RKO (cell line): ENCODE results near the gene EXD3.

Experiments used
- DNase-seq: peaks from one replicate; pipeline ENCODE4 v3.0.0-alpha.2; 2016; ENCODE audit warnings: low spot score

EXD3 gene

DNA sequence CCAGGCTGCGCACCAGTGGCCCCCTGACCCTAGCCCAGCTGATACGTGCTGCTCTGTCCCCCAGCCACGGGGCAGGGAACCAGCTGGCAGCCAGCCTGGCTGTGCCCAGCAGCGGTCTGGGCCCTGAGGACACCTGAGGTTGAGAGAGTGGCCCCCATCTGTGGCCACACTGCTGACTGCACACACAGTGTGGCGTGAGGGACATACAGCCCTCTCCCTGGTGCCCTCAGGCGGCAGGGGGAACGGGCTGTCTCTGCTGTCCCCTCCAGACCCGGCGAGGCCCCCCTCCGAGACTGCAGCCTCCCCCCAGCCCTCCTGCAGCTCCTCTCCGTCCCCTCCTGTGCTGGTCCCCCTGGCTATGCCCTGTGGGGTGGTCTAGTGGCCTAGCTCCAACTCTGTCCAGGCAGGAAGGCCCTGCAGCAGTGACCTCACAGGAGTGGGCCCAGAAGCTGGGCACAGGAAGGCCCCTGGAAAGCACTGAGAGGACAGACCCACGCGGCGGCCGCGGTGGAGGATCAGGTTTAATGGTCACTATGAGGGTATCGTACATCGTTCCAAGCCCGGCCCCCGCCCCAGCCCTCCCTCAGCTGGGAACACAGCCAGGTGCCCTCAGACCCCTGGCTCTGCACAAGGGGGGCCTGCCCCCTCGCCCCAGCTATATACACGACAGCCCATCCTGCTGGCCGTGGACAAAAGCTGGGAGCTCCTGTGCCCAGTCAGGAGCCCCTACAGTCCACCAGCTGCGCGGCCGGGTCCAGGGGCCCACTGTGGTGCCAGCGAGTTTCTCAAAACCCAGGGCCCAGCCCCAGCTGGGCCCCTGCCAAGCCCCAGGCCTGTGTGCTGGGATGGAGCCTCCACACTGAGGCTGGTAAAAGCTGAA lies 25.0 kb upstream of the EXD3 start:
- DNase-seq, result no peak

- no peak for DNase-seq
Measured at GRCh38 chr9:137446851-137447471, 24.0 kb upstream of the EXD3 start.

- DNase-seq, result peak; percentile 41
Measured at GRCh38 chr9:137445930-137446431, 23.0 kb upstream of the EXD3 start.

- peak; percentile 96 for DNase-seq
Measured at GRCh38 chr9:137445275-137445807, 22.4 kb upstream of the EXD3 start.

DNA sequence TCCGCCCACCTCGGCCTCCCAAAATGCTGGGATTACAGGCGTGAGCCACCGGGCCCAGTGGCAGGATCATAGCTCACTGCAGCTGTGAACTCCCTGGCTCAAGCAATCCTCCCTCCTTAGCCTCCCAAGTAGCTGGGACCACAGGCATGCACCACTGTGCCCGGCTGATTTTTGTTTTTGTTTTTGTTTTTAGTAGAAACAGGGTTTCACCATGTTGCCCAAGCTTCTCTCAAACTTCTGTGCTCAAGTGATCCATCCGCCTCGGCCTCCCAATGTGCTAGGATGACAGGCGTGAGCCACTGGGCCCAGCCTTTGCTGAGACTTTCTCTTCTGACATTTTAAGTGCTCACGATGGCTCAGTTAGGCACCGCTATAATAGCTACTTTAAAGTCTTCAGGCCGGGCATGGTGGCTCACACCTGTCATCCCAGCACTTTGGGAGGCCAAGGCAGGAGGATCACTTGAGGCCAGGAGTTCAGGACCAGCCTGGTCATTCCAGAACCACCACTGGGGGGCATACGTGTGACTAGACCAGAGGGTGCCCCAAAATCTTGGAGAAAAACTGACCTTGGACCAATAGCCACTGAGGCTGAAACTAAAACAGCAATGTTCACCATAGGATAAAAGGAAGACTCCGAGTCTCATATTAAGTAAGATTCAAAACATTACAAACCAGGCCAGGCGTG lies 21.3 kb upstream of the EXD3 start:
- peak; percentile 52 for DNase-seq

DNA sequence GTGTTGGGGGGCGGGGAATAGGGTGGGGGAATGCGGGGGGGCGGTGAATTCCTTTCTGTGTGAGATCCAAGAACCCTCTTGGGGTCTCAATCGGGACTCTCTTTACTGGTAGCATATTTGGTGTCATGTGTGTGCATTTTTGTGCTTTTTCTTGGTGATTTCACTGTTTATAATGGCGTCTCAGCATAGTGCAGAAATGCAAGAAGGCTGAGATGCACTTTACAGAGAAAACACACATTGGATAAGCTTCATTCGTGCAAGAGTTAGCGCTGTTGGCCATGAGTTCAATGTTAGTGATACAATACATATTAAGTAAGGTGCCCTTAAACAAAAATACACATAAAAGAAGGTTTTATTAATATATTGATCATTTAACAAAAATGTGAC lies 19.0 kb upstream of the EXD3 start:
- no peak for DNase-seq

- no peak for DNase-seq
Measured at GRCh38 chr9:137441289-137441934, 18.4 kb upstream of the EXD3 start, which contains the start of gene ENTPD8. Gene ENTPD8 (minus strand): TSS chr9:137441357. CDS start chr9:137438285, 3,072 bp downstream.

DNA sequence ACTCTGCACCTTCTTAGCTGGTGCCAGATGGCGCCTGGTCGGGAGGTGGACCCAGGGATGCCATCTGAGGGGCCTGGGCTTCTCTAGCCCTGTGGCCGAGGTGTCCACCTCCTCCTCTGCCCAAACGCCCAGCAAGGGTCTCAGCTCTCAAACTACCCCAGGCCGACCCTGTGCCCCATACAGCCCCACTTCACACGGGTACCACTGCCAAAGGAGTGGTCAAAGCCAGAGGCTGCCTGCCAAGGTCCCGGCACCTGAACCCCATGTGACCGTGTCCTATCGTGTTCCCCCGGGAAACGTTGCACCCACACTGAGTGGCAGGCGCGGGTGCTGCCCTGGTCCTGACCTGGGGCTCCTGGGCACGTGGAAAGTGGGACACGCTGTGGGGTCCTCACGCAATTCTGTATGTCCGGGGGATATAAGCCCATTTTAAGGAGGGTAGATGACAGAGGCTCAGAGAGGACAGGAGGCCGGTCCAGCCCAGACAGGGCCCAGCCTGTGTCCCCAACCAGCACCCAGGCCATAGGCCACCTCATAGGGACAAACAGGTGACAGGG lies 16.3 kb upstream of the EXD3 start:
- no peak for DNase-seq

DNA sequence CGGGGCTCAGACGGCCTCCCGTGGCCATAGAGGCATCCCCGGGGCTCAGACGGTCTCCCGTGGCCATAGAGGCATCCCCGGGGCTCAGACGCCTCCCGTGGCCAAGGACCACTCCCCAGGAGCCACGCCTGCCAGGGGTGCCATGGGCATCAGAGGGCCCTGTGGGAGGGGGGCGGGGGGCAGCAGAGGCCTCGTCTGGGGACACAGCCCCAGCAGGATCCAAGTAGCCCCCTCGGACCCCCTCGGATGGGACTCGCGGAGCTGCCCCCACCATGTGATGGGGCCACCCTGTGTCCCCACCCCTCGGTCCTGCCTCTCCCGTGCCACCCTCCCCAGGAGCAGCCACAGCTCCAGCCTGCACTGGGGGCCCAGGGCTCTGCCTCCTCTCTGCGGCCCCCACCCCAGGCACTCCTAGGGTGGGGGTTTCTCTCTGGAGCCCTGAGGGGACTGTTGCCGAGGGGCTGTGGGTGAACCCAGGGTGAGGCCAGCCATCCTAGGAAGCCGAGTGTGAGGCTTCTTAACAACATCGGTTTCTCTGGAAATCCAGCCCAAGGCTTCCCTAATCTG lies 15.7 kb upstream of the EXD3 start:
- no peak for DNase-seq

DNA sequence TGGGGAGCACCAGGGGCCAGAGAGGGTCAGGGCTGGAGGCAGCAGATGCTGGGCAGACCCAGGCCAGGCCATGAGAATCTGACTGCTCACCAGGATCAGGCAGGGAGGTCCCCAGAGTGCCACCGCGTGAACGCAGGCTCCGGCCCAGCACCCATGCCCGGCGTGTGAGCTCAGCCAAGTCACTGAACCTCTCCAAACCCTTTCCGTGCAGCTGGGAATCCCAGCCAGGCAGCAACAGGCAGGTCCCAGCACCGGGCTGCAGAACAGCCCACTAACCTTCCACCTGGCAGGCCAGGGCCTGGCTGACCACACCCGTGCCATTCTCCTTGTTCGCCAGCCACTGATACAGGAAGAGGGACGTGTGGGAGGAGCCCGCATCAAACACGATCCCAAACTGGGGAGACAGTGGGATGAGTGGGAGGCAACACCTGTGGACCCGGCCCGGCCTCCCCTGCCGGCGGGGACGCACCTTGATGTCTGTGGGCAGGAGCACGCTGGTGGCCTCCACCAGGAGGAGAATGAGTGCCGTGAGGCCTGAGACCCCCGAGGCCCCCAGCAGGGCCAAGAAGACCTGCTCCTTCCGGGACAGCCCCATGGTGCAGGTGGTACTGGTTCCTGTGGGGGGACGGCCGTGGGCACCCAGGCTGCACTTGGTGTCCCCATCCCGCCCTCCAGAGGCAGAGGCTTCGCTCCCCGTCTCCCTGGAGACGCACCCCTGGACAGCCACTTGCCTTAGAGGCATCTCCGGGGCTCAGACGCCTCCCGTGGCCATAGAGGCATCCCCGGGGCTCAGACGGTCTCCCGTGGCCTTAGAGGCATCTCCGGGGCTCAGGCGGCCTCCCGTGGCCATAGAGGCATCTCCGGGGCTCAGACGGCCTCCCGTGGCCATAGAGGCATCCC lies 15.0 kb upstream of the EXD3 start:
- no peak for DNase-seq

DNA sequence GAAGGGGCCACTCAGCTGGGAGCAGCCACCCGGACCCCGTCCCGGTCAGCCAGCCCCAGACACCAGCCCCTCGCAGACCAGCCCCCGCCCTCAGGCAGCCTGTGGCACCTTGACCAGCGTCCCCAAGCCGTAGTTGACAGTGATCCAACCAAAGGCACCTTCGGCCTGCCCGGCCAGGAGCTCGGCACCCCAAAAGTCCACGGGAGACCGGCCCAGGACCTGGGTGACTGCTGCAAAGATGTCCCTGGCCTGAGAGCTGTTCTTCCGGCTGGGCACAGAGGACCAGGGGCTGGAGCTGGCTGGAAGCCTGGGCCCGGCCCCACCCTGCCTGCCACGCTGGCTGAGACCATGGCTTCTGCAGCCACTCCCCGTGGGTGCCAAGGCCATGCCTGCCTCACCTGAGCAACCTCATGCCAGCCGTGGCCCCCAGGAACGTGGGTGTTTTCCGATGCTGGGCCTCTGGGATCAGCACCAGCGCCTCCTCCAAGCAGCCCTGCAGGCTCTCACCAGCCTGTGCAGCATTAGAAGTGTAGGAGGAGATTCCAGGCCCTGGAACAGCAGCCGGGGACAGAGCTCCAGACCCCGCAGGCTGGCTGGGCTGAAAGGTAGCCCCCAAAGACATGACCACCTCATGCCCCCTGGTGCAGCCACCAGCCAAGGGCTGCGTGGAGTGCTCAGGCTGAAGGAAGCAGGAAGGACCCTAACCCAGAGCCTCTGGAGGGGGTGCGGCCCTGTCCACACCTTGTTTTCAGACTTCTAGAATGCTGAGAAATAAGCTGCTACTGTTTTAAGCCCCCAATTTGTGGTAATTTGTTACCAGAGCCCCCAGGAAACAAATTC lies 14.0 kb upstream of the EXD3 start:
- DNase-seq, result no peak

- DNase-seq, result peak; percentile 92
Measured at GRCh38 chr9:137435980-137436760, 13.2 kb upstream of the EXD3 start.

- DNase-seq, result no peak
Measured at GRCh38 chr9:137435381-137435891, 12.5 kb upstream of the EXD3 start.

DNA sequence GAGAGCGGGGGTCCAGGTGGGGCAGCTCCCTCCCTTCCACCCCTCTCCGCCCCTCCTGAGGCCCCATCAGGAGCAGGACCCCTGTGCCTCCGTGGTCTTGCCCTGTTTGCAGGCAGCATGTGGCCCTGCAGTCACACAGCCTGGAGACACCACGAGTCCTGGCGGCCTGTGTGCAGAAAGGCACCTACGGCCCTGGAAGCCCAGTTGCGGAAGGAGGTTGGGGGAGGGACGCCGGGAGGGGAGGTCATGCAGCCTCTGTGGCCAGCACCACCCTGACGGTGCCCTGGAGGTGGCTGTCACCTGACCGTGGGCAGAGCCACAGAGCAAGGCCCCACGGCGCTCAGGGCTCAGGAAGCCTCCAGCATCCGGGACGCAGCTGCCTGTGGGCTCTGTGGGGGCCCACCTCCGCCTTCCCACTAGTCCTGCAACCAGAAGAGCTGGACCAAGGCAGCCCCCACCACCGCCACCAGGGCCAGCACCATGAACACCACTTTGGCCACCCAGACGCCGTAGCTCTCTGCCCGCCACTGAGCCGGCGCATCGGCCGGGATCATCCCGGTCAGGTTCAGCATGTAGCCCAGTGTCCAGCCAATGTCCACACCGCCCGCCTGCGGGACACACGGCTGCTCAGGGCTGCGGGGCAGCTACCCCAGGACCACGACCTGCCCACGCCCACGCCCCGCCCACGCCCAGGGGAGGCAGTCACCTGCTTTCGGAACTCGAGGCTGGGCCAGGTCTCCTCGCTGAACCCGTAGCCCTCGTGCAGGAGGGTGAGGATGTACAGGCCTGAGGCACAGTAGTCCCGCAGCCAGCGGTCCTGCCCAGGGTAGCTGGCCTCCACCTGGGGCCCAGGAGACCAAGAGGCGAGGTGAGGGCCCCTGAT lies 11.8 kb upstream of the EXD3 start:
- DNase-seq, result no peak

DNA sequence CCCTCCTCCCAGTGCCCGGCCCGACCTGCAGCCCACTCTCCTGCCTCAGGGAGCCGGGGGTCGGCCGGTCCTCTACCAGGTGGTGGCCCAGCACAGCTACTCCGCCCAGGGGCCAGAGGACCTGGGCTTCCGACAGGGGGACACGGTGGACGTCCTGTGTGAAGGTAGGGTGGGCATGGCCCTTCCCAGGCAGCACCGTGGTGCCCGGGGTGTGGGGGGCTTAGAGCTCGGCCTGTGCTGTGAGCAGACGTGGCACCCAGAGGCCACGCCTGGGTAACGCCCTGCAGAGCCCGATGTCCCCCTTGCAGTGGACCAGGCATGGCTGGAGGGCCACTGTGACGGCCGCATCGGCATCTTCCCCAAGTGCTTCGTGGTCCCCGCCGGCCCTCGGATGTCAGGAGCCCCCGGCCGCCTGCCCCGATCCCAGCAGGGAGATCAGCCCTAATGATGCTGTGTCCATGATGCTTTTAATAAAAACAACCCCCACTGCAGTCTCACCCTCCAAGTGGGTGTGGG lies 11.0 kb upstream of the EXD3 start:
- no peak for DNase-seq

- DNase-seq, result no peak
Measured at GRCh38 chr9:137433349-137433915, 10.5 kb upstream of the EXD3 start.
